GM06990 (cell line): ENCODE results near the gene CYFIP2.

Source experiments
- DNase-seq: peaks from one replicate; pipeline ENCODE4 v3.0.0-alpha.2; 2011; ENCODE audit not compliant: insufficient read length; ENCODE audit errors: extremely low read depth
- H3K27me3 ChIP-seq: replicated peaks from 2 replicates; pipeline ENCODE4 v1.6.0; 2011; ENCODE audit warnings: low read length; ENCODE audit not compliant: control insufficient read depth, insufficient read depth
- H3K36me3 ChIP-seq: 2 replicates; pipeline ENCODE4 v1.5.1; 2011; ENCODE audit warnings: low read length; ENCODE audit not compliant: control insufficient read depth, insufficient read depth
- H3K4me3 ChIP-seq: replicated peaks from 2 replicates; pipeline ENCODE4 v1.5.1; 2011; ENCODE audit warnings: low read depth, mild to moderate bottlenecking, control low read depth, low read length
- CTCF ChIP-seq: IDR thresholded peaks from 2 replicates; pipeline ENCODE4 v1.5.1; 2011; ENCODE audit warnings: low read length, control low read depth, mild to moderate bottlenecking, inconsistent platforms; ENCODE audit not compliant: insufficient read depth, poor library complexity, severe bottlenecking

The CYFIP2 gene

GRCh38 chr5:157308836-157309465, 43.0 kb downstream of the CYFIP2 start:
- DNase-seq = no peak
- Histone ChIP-seq H3K36me3 (peaks cover 28% of the 10 kb centered on the region), H3K27me3 (no peaks in the 10 kb centered on the region), H3K4me3 (no peak overlapping the region)
- no peak for TF ChIP-seq CTCF

GRCh38 chr5:157309796-157310195, 43.9 kb downstream of the CYFIP2 start:
- no peak for DNase-seq
- TF ChIP-seq CTCF = no peak
- peaks cover 28% of the 10 kb centered on the region for H3K36me3 ChIP-seq

GRCh38 chr5:157311595-157311994, 45.7 kb downstream of the CYFIP2 start:
- Histone ChIP-seq H3K27me3 (no peaks in the 10 kb centered on the region), H3K4me3 (no peak overlapping the region), H3K36me3 (peaks cover 25% of the 10 kb centered on the region)
- TF ChIP-seq CTCF = no peak
- no peak for DNase-seq

More at GRCh38 chr5:157309796-157310195, 43.9 kb downstream of the CYFIP2 start:
- Histone ChIP-seq H3K27me3 (no peaks in the 10 kb centered on the region), H3K4me3 (no peak overlapping the region)

- Histone ChIP-seq H3K4me3 (no peak overlapping the region), H3K27me3 (no peaks in the 10 kb centered on the region), H3K36me3 (peaks cover 26% of the 10 kb centered on the region)
- no peak for DNase-seq
- TF ChIP-seq CTCF = peak; percentile 74
Measured at GRCh38 chr5:157312492-157312891, 46.6 kb downstream of the CYFIP2 start.

GRCh38 chr5:157322581-157322980, 56.7 kb downstream of the CYFIP2 start:
- DNase-seq = no peak
- no peaks in the 10 kb centered on the region for H3K27me3 ChIP-seq
- H3K36me3 ChIP-seq = peaks cover 56% of the 10 kb centered on the region
- H3K4me3 ChIP-seq = no peak overlapping the region
- TF ChIP-seq CTCF = no peak
